Measurements from ENCODE around the gene CORT.

DNA sequence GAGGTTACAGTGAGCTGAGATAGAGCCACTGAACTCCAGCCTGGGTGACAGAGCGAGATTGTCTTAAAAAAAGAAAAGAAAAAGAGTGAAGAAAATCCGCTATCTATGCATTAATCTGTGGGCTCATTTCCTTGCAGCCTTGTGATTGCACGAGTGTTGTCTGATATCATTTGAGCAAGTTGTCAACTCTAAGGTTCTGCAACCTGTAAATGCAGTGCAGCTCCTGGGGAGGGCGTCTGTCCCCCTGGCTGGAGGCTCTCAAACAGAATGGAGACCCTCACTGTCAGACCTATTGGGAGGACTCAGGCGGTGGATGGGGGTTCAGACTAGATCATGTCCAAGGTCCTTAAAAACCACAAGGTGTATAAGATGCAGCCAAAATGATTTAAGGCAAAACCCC is 6.2 kb downstream of the CORT start:
- TF ChIP-seq, protein P1, sequence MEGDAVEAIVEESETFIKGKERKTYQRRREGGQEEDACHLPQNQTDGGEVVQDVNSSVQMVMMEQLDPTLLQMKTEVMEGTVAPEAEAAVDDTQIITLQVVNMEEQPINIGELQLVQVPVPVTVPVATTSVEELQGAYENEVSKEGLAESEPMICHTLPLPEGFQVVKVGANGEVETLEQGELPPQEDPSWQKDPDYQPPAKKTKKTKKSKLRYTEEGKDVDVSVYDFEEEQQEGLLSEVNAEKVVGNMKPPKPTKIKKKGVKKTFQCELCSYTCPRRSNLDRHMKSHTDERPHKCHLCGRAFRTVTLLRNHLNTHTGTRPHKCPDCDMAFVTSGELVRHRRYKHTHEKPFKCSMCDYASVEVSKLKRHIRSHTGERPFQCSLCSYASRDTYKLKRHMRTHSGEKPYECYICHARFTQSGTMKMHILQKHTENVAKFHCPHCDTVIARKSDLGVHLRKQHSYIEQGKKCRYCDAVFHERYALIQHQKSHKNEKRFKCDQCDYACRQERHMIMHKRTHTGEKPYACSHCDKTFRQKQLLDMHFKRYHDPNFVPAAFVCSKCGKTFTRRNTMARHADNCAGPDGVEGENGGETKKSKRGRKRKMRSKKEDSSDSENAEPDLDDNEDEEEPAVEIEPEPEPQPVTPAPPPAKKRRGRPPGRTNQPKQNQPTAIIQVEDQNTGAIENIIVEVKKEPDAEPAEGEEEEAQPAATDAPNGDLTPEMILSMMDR (IDR thresholded peaks at IDR 0.05): no peak
- no peak for TF ChIP-seq POLR2A (IDR thresholded peaks at IDR 0.05)

Data from breast epithelium (tissue), 3 donors.